H1 (cell line): Measurements from ENCODE around the gene LYPD6. TPM values are rescaled to one million over a fixed set of nuclear protein-coding genes. Genes with fewer than 3 reads are reported as not detected.

Experiments
- CTCF ChIA-PET: fragments of 300-600 bp; sonication (Branson Sonifier 250); formaldehyde crosslinking; loops from one replicate; lab custom pipeline; 2021; ENCODE audit not compliant: partially characterized antibody; lab: Charles Lee
- POLR2A ChIA-PET: fragments of 300-600 bp; sonication (Branson Sonifier 250); formaldehyde crosslinking; loops from one replicate; lab custom pipeline; 2021; ENCODE audit warnings: inconsistent platforms; ENCODE audit not compliant: partially characterized antibody; lab: Charles Lee
- DNase-seq, 2 experiments: peaks; one replicate each; pipeline versions ENCODE4 v3.0.0 to v3.0.0-alpha.2; 2010 to 2022; ENCODE audit warnings: low spot score in 2 of 2, low read depth in 1 of 2, mixed read lengths in 1 of 2
- FAIRE-seq: peaks from 2 replicates; lab custom pipeline; 2011; peaks lifted over from hg19 to GRCh38; lab: Jason Lieb, UNC
- H2AFZ ChIP-seq: 2 replicates; pipeline ENCODE4 v1.8.1; 2012; ENCODE audit warnings: low read length, inconsistent platforms
- H2AK5ac ChIP-seq: 2 replicates; pipeline ENCODE4 v1.6.1; 2013; ENCODE audit warnings: low read depth, low read length
- H2BK120ac ChIP-seq: replicated peaks from 2 replicates; pipeline ENCODE3; 2013; ENCODE audit warnings: low read depth, low read length, inconsistent platforms
- H2BK12ac ChIP-seq: 2 replicates; pipeline ENCODE4 v1.6.1; 2013; ENCODE audit warnings: low read depth, low read length
- H2BK15ac ChIP-seq: 2 replicates; pipeline ENCODE4 v1.6.1; 2013; ENCODE audit warnings: low read length
- H2BK20ac ChIP-seq: 2 replicates; pipeline ENCODE4 v1.6.1; 2013; ENCODE audit warnings: low read length
- H2BK5ac ChIP-seq: 2 replicates; pipeline ENCODE4 v1.6.1; 2013; ENCODE audit warnings: low read depth, low read length
- H3K14ac ChIP-seq: 2 replicates; pipeline ENCODE4 v1.6.1; 2013; ENCODE audit warnings: inconsistent platforms; ENCODE audit not compliant: insufficient read length
- H3K18ac ChIP-seq: 2 replicates; pipeline ENCODE4 v1.6.1; 2013; ENCODE audit warnings: low read length; ENCODE audit errors: extremely low read depth
- H3K23ac ChIP-seq: 2 replicates; pipeline ENCODE4 v1.6.1; 2013; ENCODE audit warnings: inconsistent platforms; ENCODE audit not compliant: insufficient read length
- H3K23me2 ChIP-seq: 2 replicates; pipeline ENCODE4 v1.6.1; 2013; ENCODE audit warnings: low read depth, low read length
- H3K27ac ChIP-seq: 2 replicates; pipeline ENCODE4 v1.6.1; 2011; ENCODE audit warnings: low read depth, low read length, inconsistent platforms
- H3K27me3 ChIP-seq, 4 experiments: replicated peaks in 1 of 4; 1 replicate in 1 of 4; 2 replicates in 3 of 4; pipeline versions ENCODE4 v1.6.1 to v1.8.1; 2011 to 2013; ENCODE audit warnings: low read length in 3 of 4, mild to moderate bottlenecking in 3 of 4, inconsistent platforms in 2 of 4, mixed read lengths in 2 of 4, moderate library complexity in 1 of 4; ENCODE audit not compliant: control insufficient read depth in 3 of 4, insufficient read depth in 3 of 4; ENCODE audit errors: extremely low read depth in 1 of 4
- H3K36me3 ChIP-seq, 4 experiments: 2 replicates each; pipeline versions ENCODE4 v1.6.1 to v1.8.1; 2011 to 2013; ENCODE audit warnings: mild to moderate bottlenecking in 4 of 4, low read length in 3 of 4, moderate library complexity in 2 of 4, control low read depth in 1 of 4, inconsistent platforms in 1 of 4; ENCODE audit not compliant: insufficient read depth in 4 of 4, control insufficient read depth in 2 of 4
- H3K4ac ChIP-seq: replicated peaks from 2 replicates; pipeline ENCODE3; 2013; ENCODE audit warnings: low read length, low read depth, mixed read lengths, inconsistent platforms; ENCODE audit not compliant: insufficient read length
- H3K4me1 ChIP-seq, 4 experiments: replicated peaks in 1 of 4; 1 replicate in 1 of 4; 2 replicates in 3 of 4; pipeline versions ENCODE4 v1.6.1 to v1.8.1; 2011 to 2013; ENCODE audit warnings: low read length in 3 of 4, inconsistent platforms in 2 of 4, mixed read lengths in 1 of 4; ENCODE audit not compliant: insufficient read depth in 4 of 4, control insufficient read depth in 3 of 4
- H3K4me2 ChIP-seq, 2 experiments: 2 replicates each; pipeline versions ENCODE4 v1.6.1 to v1.8.1; 2011 to 2013; ENCODE audit warnings: low read depth in 2 of 2, low read length in 2 of 2, control low read depth in 1 of 2, inconsistent platforms in 1 of 2, mild to moderate bottlenecking in 1 of 2; ENCODE audit not compliant: insufficient read depth in 1 of 2
- H3K4me3 ChIP-seq, 4 experiments: fragments of 200-600, 300-600 bp in 1 of 4; sonication (generic), shearing (Covaris generic), sonication (Bioruptor Twin) in 1 of 4; 2 replicates each; pipeline versions ENCODE4 v1.5.1 to v1.8.1; 2011 to 2016; ENCODE audit warnings: low read length in 4 of 4, low read depth in 3 of 4, control low read depth in 2 of 4, inconsistent platforms in 2 of 4, mild to moderate bottlenecking in 2 of 4, mixed read lengths in 1 of 4, moderate library complexity in 1 of 4; ENCODE audit not compliant: insufficient read depth in 2 of 4; ENCODE audit errors: extremely low read depth in 1 of 4
- H3K56ac ChIP-seq: replicated peaks from 2 replicates; pipeline ENCODE3; 2013; ENCODE audit warnings: low read depth, mild to moderate bottlenecking, mixed read lengths, low read length, inconsistent platforms; ENCODE audit not compliant: insufficient read length
- H3K79me1 ChIP-seq: 2 replicates; pipeline ENCODE4 v1.6.1; 2013; ENCODE audit warnings: low read depth, low read length, control low read depth
- H3K79me2 ChIP-seq, 2 experiments: 2 replicates each; pipeline versions ENCODE4 v1.6.1 to v1.8.1; 2012 to 2013; ENCODE audit warnings: low read length in 2 of 2, mild to moderate bottlenecking in 2 of 2, inconsistent platforms in 1 of 2; ENCODE audit not compliant: insufficient read depth in 2 of 2, control insufficient read depth in 1 of 2
- H3K9ac ChIP-seq, 4 experiments: replicated peaks in 1 of 4; 1 replicate in 1 of 4; 2 replicates in 3 of 4; pipeline versions ENCODE4 v1.6.1 to v1.8.1; 2011 to 2013; ENCODE audit warnings: low read depth in 3 of 4, low read length in 3 of 4, control low read depth in 2 of 4, mild to moderate bottlenecking in 2 of 4, moderate library complexity in 2 of 4, inconsistent platforms in 1 of 4; ENCODE audit errors: extremely low read depth in 1 of 4
- H3K9me3 ChIP-seq, 2 experiments: 2 replicates each; pipeline versions ENCODE4 v1.6.1 to v1.8.1; 2012 to 2013; ENCODE audit warnings: mild to moderate bottlenecking in 2 of 2, moderate library complexity in 2 of 2, control low read depth in 1 of 2, inconsistent platforms in 1 of 2, low read depth in 1 of 2, low read length in 1 of 2, mixed read lengths in 1 of 2; ENCODE audit not compliant: insufficient read depth in 2 of 2
- H4K20me1 ChIP-seq, 2 experiments: replicated peaks in 1 of 2; 2 replicates each; pipeline versions ENCODE3 to v1.8.1; 2011 to 2013; ENCODE audit warnings: inconsistent platforms in 2 of 2, low read length in 2 of 2, mild to moderate bottlenecking in 1 of 2; ENCODE audit not compliant: insufficient read depth in 2 of 2, control insufficient read depth in 1 of 2
- H4K5ac ChIP-seq: 2 replicates; pipeline ENCODE4 v1.6.1; 2013; ENCODE audit warnings: low read length, low read depth, mixed read lengths, inconsistent platforms; ENCODE audit not compliant: insufficient read length
- H4K8ac ChIP-seq: 2 replicates; pipeline ENCODE4 v1.8.0; 2013; ENCODE audit warnings: mild to moderate bottlenecking, moderate library complexity, low read length, inconsistent platforms; ENCODE audit not compliant: insufficient read depth; ENCODE audit errors: extremely low read depth
- H4K91ac ChIP-seq: replicated peaks from 2 replicates; pipeline ENCODE3; 2013; ENCODE audit warnings: low read length, mixed read lengths, inconsistent platforms; ENCODE audit not compliant: insufficient read length
- CEBPB ChIP-seq: IDR thresholded peaks from 2 replicates; pipeline ENCODE4 v1.6.1; 2012; ENCODE audit warnings: low read depth, low read length
- KDM1A ChIP-seq: fragments of 200-600, 300-600 bp; sonication (generic); IDR thresholded peaks from 2 replicates; pipeline ENCODE4 v1.7.1; 2016; ENCODE audit warnings: mild to moderate bottlenecking, low read length, borderline replicate concordance
- KDM4A ChIP-seq: IDR thresholded peaks from one replicate; pipeline ENCODE4 v1.7.1; 2012; ENCODE audit warnings: low read depth, mild to moderate bottlenecking, moderate library complexity, low read length, inconsistent platforms; ENCODE audit not compliant: severe bottlenecking
- TAF1 ChIP-seq: IDR thresholded peaks from 2 replicates; pipeline ENCODE4 v1.6.1; 2011; ENCODE audit warnings: mild to moderate bottlenecking, low read depth, low read length
- WGBS, 2 experiments: shearing (Covaris generic) in 1 of 2; methylation state at CpG; one replicate each; pipeline versions ENCODE4 v1.1.6 to v1.1.7; 2013 to 2015; ENCODE audit warnings: low lambda C conversion rate in 2 of 2, mixed read lengths in 2 of 2, inconsistent platforms in 1 of 2, low coverage in 1 of 2, missing lambda C conversion rate in 1 of 2; ENCODE audit not compliant: insufficient replicate concordance in 2 of 2, insufficient coverage in 1 of 2, insufficient read length in 1 of 2; ENCODE audit errors: extremely low coverage in 1 of 2, missing lambda C conversion rate in 1 of 2; 5-methylcytosine and 5-hydroxymethylcytosine counted together
- polyA plus RNA-seq, 7 experiments: library from polyadenylated mRNA; depleted of rRNA in 3 of 7; stranded (reverse) in 5 of 7; unstranded in 2 of 7; fragments of >200 nt in 5 of 7; fragments of 200-250 nt in 2 of 7; gene quantifications; 1 replicate in 5 of 7; 2 replicates in 1 of 7; 4 replicates in 1 of 7; pipeline versions ENCODE4 v1.2.1 to v1.2.3, GENCODE V29; 2011 to 2013; ENCODE audit warnings: missing spikeins in 2 of 7, mixed read lengths in 2 of 7
- total RNA-seq: library from RNA; stranded (reverse); fragmentation: NEBNext Ultra II Directional; extraction: Animal tissue kit (Norgen Biotek cat#: 25700); gene quantifications from 2 replicates; pipeline ENCODE4 v1.2.1, GENCODE V29; 2021
- TF ChIP-seq, protein P1 (sequence below): IDR thresholded peaks from 2 replicates; pipeline ENCODE4 v1.6.1; 2011; ENCODE audit warnings: low read depth, mild to moderate bottlenecking, low read length; ENCODE audit not compliant: insufficient read depth

LYPD6 gene
- total and polyA plus RNA-seq, 2 of the 8 experiments (the other 6 are each of a cell fraction or from before 2014, with no cell fraction given): 5.6 to 8.9 TPM

DNA sequence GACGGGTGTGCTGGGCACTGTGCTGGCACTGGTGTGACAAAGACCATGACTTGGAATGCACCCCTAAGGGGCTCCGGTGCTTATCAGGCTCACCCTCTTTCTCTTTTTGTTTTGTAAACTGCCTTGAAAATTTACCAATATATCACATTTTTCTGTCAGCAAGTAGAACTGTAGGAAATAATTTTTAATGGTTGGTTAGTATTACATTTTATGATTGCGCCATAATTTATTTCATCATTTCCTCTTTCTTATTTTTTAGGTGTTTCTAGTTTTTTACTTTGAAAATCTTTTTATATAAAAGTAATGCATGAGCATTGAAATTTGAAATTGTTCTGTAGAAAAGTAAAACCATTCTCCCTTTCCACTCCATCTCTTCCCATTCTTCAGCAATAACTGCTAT, 156.3 kb downstream of the LYPD6 start:
- CTCF ChIA-PET: no interaction called here
- DNase-seq: no peak

More for the DNA sequence above, 156.3 kb downstream of the LYPD6 start:
- Histone ChIP-seq H3K4me1 (peaks cover 0 to 7% (median 3%) of the 10 kb centered on the region in 4 experiments; a peak in 4 of 7 replicates), H4K20me1 (no peaks in the 10 kb centered on the region), H4K8ac (no peak overlapping the region), H2AK5ac (no peak overlapping the region), H3K4me2 (no peak overlapping the region), H3K18ac (no peak overlapping the region), H3K27me3 (no peaks in the 10 kb centered on the region), H2BK12ac (no peak overlapping the region), H2BK120ac (no peak overlapping the region), H3K79me1 (no peaks in the 10 kb centered on the region), H2BK15ac (no peak overlapping the region), H3K14ac (no peak overlapping the region), H2BK20ac (no peak overlapping the region), H3K9me3 (no peaks in the 10 kb centered on the region), H3K23ac (no peak overlapping the region), H3K4me3 (no peak overlapping the region), H4K5ac (no peak overlapping the region), H3K4ac (no peak overlapping the region), H3K23me2 (no peaks in the 10 kb centered on the region), H4K91ac (no peak overlapping the region), H3K9ac (no peak overlapping the region), H2BK5ac (no peak overlapping the region), H3K56ac (no peak overlapping the region), H3K79me2 (no peaks in the 10 kb centered on the region), H2AFZ (no peak overlapping the region), H3K27ac (no peak overlapping the region), H3K36me3 (no peaks in the 10 kb centered on the region)
- 85% methylated on average over 3 of the region's 3 CpGs; no CpG with 5 or more reads in 1 of the 2 experiments for WGBS, 2 experiments
- POLR2A ChIA-PET: no interaction called here
- no peak for FAIRE-seq
- TF ChIP-seq, protein P1, sequence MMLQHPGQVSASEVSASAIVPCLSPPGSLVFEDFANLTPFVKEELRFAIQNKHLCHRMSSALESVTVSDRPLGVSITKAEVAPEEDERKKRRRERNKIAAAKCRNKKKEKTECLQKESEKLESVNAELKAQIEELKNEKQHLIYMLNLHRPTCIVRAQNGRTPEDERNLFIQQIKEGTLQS: no peak
- TF ChIP-seq CEBPB: peak; percentile 16; the same call in 1 of the 2 replicates
- TF ChIP-seq KDM1A: no peak
- TF ChIP-seq KDM4A: no peak
- no peak for TF ChIP-seq TAF1
